Adrenal gland (tissue), 5 donors: ENCODE data around the gene CMPK2.

Source experiments
- CTCF ChIP-seq, 6 experiments: fragments of 450-650 bp in 4 of 6; fragments of 200-600 bp in 2 of 6; sonication (generic) in 1 of 6; IDR thresholded peaks; 1 replicate in 5 of 6; 2 replicates in 1 of 6; pipeline versions ENCODE4 v1.5.1 to v1.8.0; 2016 to 2021; ENCODE audit warnings: antibody characterized with exemption in 6 of 6, mild to moderate bottlenecking in 2 of 6, moderate library complexity in 1 of 6
- POLR2A ChIP-seq, 2 donors: fragments of 450-650 bp; IDR thresholded peaks; one replicate each; pipeline ENCODE4 v1.6.1; 2017; ENCODE audit warnings: antibody characterized with exemption in 2 of 2, mild to moderate bottlenecking in 2 of 2, moderate library complexity in 1 of 2
- donor health status: DM: no; HTN: no; CAD: no.

GRCh38 chr2:6880200-6880733 is 14.6 kb upstream of the CMPK2 start:
- TF ChIP-seq CTCF (IDR thresholded peaks at IDR 0.05) = no peak
- TF ChIP-seq POLR2A (IDR thresholded peaks at IDR 0.05) = no peak
